Nephron progenitor cell (in vitro differentiated cells): ENCODE measurements around the gene XRN2.
A peak's percentile ranks its signal among the peaks of the same experiment; 100 is the strongest.

Source experiments
- DNase-seq: peaks from one replicate; pipeline ENCODE4 v3.0.0; 2021
- H3K27ac Mint-ChIP-seq: 2 replicates; pipeline ENCODE4 v1.8.0; 2021; ENCODE audit warnings: mild to moderate bottlenecking, moderate library complexity, mixed read lengths
- H3K27me3 Mint-ChIP-seq: 2 replicates; pipeline ENCODE4 v1.8.0; 2021; ENCODE audit warnings: mild to moderate bottlenecking, low read depth, mixed read lengths; ENCODE audit not compliant: poor library complexity
- H3K36me3 Mint-ChIP-seq: 2 replicates; pipeline ENCODE4 v1.8.0; 2021; ENCODE audit warnings: low read depth, mixed read lengths
- H3K4me1 Mint-ChIP-seq: 2 replicates; pipeline ENCODE4 v1.8.0; 2021; ENCODE audit warnings: mixed read lengths
- H3K4me3 Mint-ChIP-seq: 2 replicates; pipeline ENCODE4 v1.8.0; 2021; ENCODE audit warnings: mild to moderate bottlenecking, moderate library complexity, mixed read lengths
- H3K9me3 Mint-ChIP-seq: 2 replicates; pipeline ENCODE4 v1.8.0; 2021; ENCODE audit warnings: mild to moderate bottlenecking, moderate library complexity, mixed read lengths
- CTCF ChIP-seq: fragments of 200-600 bp; sonication (generic); IDR thresholded peaks from 2 replicates; pipeline ENCODE4 v1.5.0; 2021; ENCODE audit warnings: antibody characterized with exemption

Gene XRN2

GRCh38 chr20:21386111-21386510, 83.0 kb downstream of the XRN2 start:
- no peak for TF ChIP-seq CTCF
- no peak for DNase-seq
- no peak overlapping the region for H3K4me3 Mint-ChIP-seq
- H3K27me3 Mint-ChIP-seq: peaks cover 21% of the 10 kb centered on the region
- H3K36me3 Mint-ChIP-seq: peaks cover 42% of the 10 kb centered on the region
- H3K4me1 Mint-ChIP-seq: peaks cover 4% of the 10 kb centered on the region
- no peak overlapping the region for H3K27ac Mint-ChIP-seq
- H3K9me3 Mint-ChIP-seq: no peaks in the 10 kb centered on the region

- H3K4me1 Mint-ChIP-seq: peaks cover 10% of the 10 kb centered on the region
- no peak for DNase-seq
- H3K9me3 Mint-ChIP-seq: no peaks in the 10 kb centered on the region
- H3K27ac Mint-ChIP-seq: no peak overlapping the region
- H3K27me3 Mint-ChIP-seq: peaks cover 36% of the 10 kb centered on the region
- TF ChIP-seq CTCF: no peak
- H3K4me3 Mint-ChIP-seq: no peak overlapping the region
- peaks cover 39% of the 10 kb centered on the region for H3K36me3 Mint-ChIP-seq
Observed at GRCh38 chr20:21387528-21387927, 84.4 kb downstream of the XRN2 start.

GRCh38 chr20:21388566-21388965, 85.4 kb downstream of the XRN2 start:
- Mint-ChIP-seq H3K4me1 (peaks cover 10% of the 10 kb centered on the region), H3K9me3 (no peaks in the 10 kb centered on the region), H3K4me3 (no peak overlapping the region), H3K27me3 (peaks cover 46% of the 10 kb centered on the region), H3K27ac (no peak overlapping the region), H3K36me3 (peaks cover 36% of the 10 kb centered on the region)
- TF ChIP-seq CTCF: no peak
- no peak for DNase-seq

GRCh38 chr20:21389368-21389767, 86.2 kb downstream of the XRN2 start:
- Mint-ChIP-seq H3K36me3 (peaks cover 29% of the 10 kb centered on the region), H3K9me3 (no peaks in the 10 kb centered on the region), H3K27ac (no peak overlapping the region), H3K27me3 (peaks cover 54% of the 10 kb centered on the region), H3K4me3 (no peak overlapping the region), H3K4me1 (peaks cover 10% of the 10 kb centered on the region)
- no peak for TF ChIP-seq CTCF
- DNase-seq: no peak

- Mint-ChIP-seq H3K4me3 (no peak overlapping the region), H3K27me3 (peaks cover 68% of the 10 kb centered on the region), H3K36me3 (peaks cover 29% of the 10 kb centered on the region), H3K27ac (no peak overlapping the region), H3K4me1 (peaks cover 10% of the 10 kb centered on the region), H3K9me3 (no peaks in the 10 kb centered on the region)
- no peak for DNase-seq
- no peak for TF ChIP-seq CTCF
Observed at GRCh38 chr20:21390768-21391167, 87.6 kb downstream of the XRN2 start.

GRCh38 chr20:21391185-21391971, 88.2 kb downstream of the XRN2 start:
- Mint-ChIP-seq H3K36me3 (peaks cover 29% of the 10 kb centered on the region), H3K27me3 (peaks cover 72% of the 10 kb centered on the region), H3K4me1 (peaks cover 10% of the 10 kb centered on the region), H3K4me3 (peak overlapping the region; percentile 70), H3K27ac (no peak overlapping the region), H3K9me3 (no peaks in the 10 kb centered on the region)
- DNase-seq: peak; percentile 56
- TF ChIP-seq CTCF: no peak
